Muscle layer of colon (tissue), 2 donors: ENCODE data around the gene TIAM1.

ENCODE experiments used
- H3K27ac ChIP-seq: one replicate; pipeline ENCODE4 v1.7.0; 2013; ENCODE audit warnings: low read depth, mild to moderate bottlenecking, low read length, moderate library complexity
- H3K27me3 ChIP-seq, 2 donors: one replicate each; pipeline ENCODE4 v1.7.0; 2013; ENCODE audit warnings: low read length in 2 of 2, mild to moderate bottlenecking in 2 of 2; ENCODE audit not compliant: insufficient read depth in 2 of 2, control insufficient read depth in 1 of 2
- H3K36me3 ChIP-seq: one replicate; pipeline ENCODE4 v1.7.0; 2013; ENCODE audit warnings: mild to moderate bottlenecking, low read length; ENCODE audit not compliant: insufficient read depth
- H3K4me1 ChIP-seq: one replicate; pipeline ENCODE4 v1.7.0; 2013; ENCODE audit warnings: mild to moderate bottlenecking, low read length; ENCODE audit not compliant: insufficient read depth
- H3K4me3 ChIP-seq, 2 donors: one replicate each; pipeline ENCODE4 v1.7.0; 2013; ENCODE audit warnings: low read length in 2 of 2, low read depth in 1 of 2, mild to moderate bottlenecking in 1 of 2, moderate library complexity in 1 of 2
- H3K9ac ChIP-seq: one replicate; pipeline ENCODE4 v1.7.0; 2013; ENCODE audit warnings: low read length
- H3K9me3 ChIP-seq: one replicate; pipeline ENCODE4 v1.7.0; 2013; ENCODE audit warnings: mild to moderate bottlenecking, low read length
- donor health status: abdominal sarcoma.
- donor health status: Adenocarcinoma of cecum.

TIAM1 gene

DNA sequence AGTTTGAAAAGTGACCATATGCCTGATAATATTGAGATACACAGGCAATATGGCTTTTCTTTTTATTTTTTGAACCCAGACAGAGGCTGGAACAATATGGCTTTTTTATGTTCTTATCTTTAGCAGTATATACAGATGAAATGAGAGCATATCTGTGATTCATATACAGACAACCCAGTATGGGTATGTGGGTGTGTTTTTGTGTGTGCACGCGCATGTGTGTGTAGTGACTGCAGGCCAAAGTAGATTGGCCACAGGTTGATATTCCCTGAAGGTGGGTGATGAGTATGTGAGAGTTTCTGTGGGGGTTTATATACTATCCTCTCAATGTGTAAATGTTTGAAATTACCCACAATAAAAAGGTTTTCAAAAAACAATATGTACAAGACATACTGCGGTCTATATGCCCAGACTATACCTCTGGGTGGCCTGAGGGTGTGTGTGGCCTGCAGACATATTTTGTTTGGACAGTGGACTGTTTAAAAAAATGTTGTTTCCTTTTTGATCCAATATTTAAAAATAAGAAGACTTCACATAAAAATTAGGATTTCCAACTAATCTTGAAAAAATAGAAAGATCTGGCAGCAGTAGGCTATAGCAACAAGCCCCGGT lies 26.3 kb upstream of the TIAM1 start:
- Histone ChIP-seq H3K27ac (no peak overlapping the region), H3K4me1 (no peaks in the 10 kb centered on the region), H3K27me3 (no peaks in the 10 kb centered on the region), H3K9ac (no peak overlapping the region), H3K4me3 (no peak overlapping the region), H3K36me3 (no peaks in the 10 kb centered on the region), H3K9me3 (no peaks in the 10 kb centered on the region)

- no peaks in the 10 kb centered on the region for H3K9me3 ChIP-seq
- H3K27ac ChIP-seq: no peak overlapping the region
- no peak overlapping the region for H3K4me3 ChIP-seq
- no peaks in the 10 kb centered on the region for H3K27me3 ChIP-seq
- H3K36me3 ChIP-seq: no peaks in the 10 kb centered on the region
- H3K4me1 ChIP-seq: no peaks in the 10 kb centered on the region
- no peak overlapping the region for H3K9ac ChIP-seq
Measured at GRCh38 chr21:31368361-31368760, 24.3 kb upstream of the TIAM1 start.

DNA sequence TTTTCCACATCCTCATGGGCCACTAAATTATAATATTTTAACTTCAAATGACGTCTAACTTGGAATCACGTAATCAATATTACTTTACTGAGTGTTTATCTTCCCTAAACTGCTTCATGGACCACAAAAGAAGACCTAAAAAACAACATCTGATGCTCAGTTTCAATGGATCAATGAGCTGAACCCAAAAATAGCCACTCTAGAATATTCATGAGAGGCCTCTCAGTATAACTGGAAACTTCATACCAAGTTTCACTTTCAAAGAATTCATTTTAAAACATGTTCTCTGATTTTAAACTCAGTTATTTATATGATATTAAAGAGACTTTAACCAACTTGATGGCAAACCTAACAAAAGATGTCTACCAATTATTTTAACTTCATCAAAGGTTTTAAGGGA lies 23.7 kb upstream of the TIAM1 start:
- no peaks in the 10 kb centered on the region for H3K9me3 ChIP-seq
- H3K4me3 ChIP-seq: no peak overlapping the region
- H3K27ac ChIP-seq: no peak overlapping the region
- no peak overlapping the region for H3K9ac ChIP-seq
- no peaks in the 10 kb centered on the region for H3K27me3 ChIP-seq
- H3K4me1 ChIP-seq: no peaks in the 10 kb centered on the region
- H3K36me3 ChIP-seq: no peaks in the 10 kb centered on the region

DNA sequence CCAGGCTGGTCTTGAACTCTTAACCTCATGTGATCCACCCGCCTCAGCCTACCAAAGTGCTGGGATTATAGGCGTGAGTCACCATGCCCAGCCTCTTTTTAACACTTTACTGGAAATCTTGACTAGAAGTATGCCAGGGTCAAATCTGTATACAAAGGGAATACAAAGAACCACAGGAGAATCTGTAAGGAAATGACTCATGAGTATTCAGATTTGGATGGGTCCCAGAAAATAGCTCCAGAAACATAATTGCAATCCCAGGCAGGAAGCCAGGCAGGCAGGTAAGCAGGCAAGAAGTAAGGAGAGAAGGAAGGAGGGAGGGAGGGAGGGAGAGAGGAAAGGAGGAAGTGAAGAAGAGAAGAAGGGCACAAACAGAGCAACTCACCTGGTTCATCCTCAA lies 22.8 kb upstream of the TIAM1 start:
- no peak overlapping the region for H3K4me3 ChIP-seq
- H3K9ac ChIP-seq: no peak overlapping the region
- H3K9me3 ChIP-seq: no peaks in the 10 kb centered on the region
- no peaks in the 10 kb centered on the region for H3K36me3 ChIP-seq
- H3K4me1 ChIP-seq: no peaks in the 10 kb centered on the region
- no peaks in the 10 kb centered on the region for H3K27me3 ChIP-seq
- no peak overlapping the region for H3K27ac ChIP-seq

DNA sequence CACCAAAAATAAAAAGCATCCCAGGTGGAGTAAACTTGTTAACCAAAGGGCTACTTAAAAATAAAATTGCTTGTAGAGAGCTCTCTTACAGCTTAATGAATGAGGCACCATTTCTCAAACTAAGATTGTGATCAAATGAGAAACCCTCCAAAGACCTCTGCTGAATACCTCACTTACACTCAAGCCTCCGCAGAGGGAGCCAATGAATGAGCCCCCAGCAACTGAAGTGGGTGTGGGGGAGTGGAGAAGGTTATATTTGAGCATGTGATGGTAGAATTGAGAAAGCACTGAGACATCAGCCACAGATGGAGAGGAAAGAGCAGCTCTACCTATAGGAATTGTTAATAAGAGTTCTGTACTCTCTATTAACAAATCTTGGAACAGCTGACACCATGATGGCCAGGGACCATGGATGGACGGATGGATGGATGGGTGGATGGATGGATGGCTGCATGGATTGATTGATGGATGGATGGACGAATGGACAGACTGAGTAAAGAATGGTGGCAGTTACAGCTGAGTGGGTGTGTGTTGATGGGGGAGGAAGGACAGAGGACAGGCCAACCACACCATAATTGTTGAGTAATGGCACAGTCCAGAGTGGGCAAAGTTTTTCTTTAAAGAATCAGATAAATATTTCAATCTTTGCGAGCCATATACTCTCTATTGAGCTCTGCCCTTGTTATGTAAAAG lies 20.3 kb upstream of the TIAM1 start:
- H3K4me3 ChIP-seq: no peak overlapping the region
- no peaks in the 10 kb centered on the region for H3K9me3 ChIP-seq
- no peaks in the 10 kb centered on the region for H3K36me3 ChIP-seq
- no peak overlapping the region for H3K27ac ChIP-seq
- H3K27me3 ChIP-seq: no peaks in the 10 kb centered on the region
- no peak overlapping the region for H3K9ac ChIP-seq
- H3K4me1 ChIP-seq: no peaks in the 10 kb centered on the region

GRCh38 chr21:31363720-31364119 lies 19.7 kb upstream of the TIAM1 start:
- Histone ChIP-seq H3K27ac (no peak overlapping the region), H3K9me3 (no peaks in the 10 kb centered on the region), H3K27me3 (no peaks in the 10 kb centered on the region), H3K4me3 (no peak overlapping the region), H3K9ac (no peak overlapping the region), H3K36me3 (no peaks in the 10 kb centered on the region), H3K4me1 (no peaks in the 10 kb centered on the region)

GRCh38 chr21:31360717-31361116 lies 16.7 kb upstream of the TIAM1 start:
- no peak overlapping the region for H3K9ac ChIP-seq
- no peaks in the 10 kb centered on the region for H3K36me3 ChIP-seq
- H3K27ac ChIP-seq: no peak overlapping the region
- H3K27me3 ChIP-seq: no peaks in the 10 kb centered on the region
- H3K9me3 ChIP-seq: no peaks in the 10 kb centered on the region
- H3K4me3 ChIP-seq: no peak overlapping the region
- H3K4me1 ChIP-seq: no peaks in the 10 kb centered on the region

GRCh38 chr21:31358158-31358557 lies 14.1 kb upstream of the TIAM1 start:
- Histone ChIP-seq H3K27ac (no peak overlapping the region), H3K9ac (no peak overlapping the region), H3K27me3 (no peaks in the 10 kb centered on the region), H3K36me3 (no peaks in the 10 kb centered on the region), H3K4me1 (no peaks in the 10 kb centered on the region), H3K4me3 (no peak overlapping the region), H3K9me3 (no peaks in the 10 kb centered on the region)

DNA sequence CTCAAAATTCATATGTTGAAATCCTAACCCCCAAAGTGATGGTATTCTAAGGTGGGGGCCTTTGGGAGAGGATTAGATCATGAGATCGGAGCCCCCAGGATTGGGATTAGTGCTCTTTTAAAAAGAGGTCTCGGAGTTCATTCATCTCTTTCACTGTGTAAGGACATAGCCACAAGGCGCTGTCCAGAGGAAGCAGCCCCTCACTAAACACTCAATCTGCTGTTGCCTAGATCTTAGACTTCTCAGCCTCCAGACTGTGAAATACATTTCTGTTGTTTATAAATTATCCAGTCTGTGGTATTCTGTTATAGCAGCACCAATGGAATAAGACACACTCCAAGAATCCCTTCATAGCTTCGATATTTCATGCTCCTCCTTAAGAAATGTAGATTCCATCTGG lies 12.4 kb upstream of the TIAM1 start:
- no peak overlapping the region for H3K27ac ChIP-seq
- H3K9ac ChIP-seq: no peak overlapping the region
- no peaks in the 10 kb centered on the region for H3K4me1 ChIP-seq
- no peaks in the 10 kb centered on the region for H3K9me3 ChIP-seq
- H3K27me3 ChIP-seq: no peaks in the 10 kb centered on the region
- no peaks in the 10 kb centered on the region for H3K36me3 ChIP-seq
- H3K4me3 ChIP-seq: no peak overlapping the region

DNA sequence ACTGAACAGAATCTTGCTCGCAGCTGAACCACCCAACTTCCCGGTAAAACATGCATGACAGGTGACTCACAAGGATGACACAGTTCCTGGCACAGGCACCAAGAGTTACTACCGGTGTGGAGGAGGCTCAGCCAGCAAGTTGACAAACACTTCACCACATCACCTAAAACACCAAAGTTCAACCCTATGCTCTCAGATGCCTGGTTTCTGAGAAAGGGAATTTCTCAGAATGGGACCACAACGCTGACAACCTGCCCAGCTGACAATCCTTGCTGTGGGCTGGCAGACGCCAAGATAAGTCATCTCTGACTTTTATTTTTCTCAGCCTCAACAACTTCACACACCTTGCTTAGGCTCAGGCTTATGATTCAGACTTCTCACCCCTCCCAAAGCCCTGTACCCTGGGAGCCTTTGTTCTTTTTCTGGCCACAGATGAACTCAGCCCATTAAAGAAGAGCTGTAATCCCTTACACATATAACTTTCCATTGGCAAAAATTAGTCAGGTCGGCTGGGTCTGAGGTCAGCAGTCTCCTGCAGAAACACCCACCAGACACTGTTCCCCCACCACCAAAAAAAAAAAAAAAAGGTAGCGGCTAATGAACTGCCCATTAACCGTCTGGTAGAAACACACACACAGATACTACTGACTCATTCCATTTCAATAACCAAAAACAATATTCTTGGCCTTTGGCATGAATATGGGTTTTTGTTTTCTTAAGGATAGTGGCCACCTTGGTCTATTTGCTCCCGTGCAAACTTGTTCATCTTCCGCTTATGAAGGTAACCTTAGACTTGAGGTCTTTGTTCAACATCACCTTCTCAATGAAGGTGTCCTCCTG lies 10.8 kb upstream of the TIAM1 start:
- no peaks in the 10 kb centered on the region for H3K9me3 ChIP-seq
- H3K4me3 ChIP-seq: no peak overlapping the region
- H3K27me3 ChIP-seq: no peaks in the 10 kb centered on the region
- no peak overlapping the region for H3K27ac ChIP-seq
- no peaks in the 10 kb centered on the region for H3K36me3 ChIP-seq
- H3K4me1 ChIP-seq: no peaks in the 10 kb centered on the region
- H3K9ac ChIP-seq: no peak overlapping the region

DNA sequence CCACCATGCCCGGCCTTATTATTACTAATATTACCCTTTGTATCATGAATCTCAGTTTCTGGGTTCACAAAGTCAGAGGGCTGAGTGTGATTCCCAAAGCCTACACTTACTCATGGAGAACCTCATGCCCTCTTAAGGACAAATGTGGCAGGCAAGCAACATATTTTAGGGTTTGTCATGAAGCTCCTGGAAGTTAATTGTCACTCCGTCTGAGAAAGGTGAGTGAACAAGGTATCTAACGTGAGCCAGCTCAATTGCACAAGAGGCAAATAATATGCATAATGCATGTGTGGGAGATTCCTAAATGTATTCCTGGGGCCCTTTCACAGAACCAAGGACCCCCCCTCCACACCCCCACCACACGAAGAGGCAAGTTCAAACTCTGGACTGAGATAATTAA lies 10.1 kb upstream of the TIAM1 start:
- no peak overlapping the region for H3K4me3 ChIP-seq
- no peaks in the 10 kb centered on the region for H3K9me3 ChIP-seq
- H3K27ac ChIP-seq: no peak overlapping the region

More for the DNA sequence above, 10.1 kb upstream of the TIAM1 start:
- no peak overlapping the region for H3K9ac ChIP-seq
- H3K36me3 ChIP-seq: no peaks in the 10 kb centered on the region
- no peaks in the 10 kb centered on the region for H3K27me3 ChIP-seq
- no peaks in the 10 kb centered on the region for H3K4me1 ChIP-seq
